GM19397 (cell line): Measurements from ENCODE around the gene RTL9.
"Not testable (repeated sequence)": the region's sequence is repeated elsewhere in the genome, so short reads cannot be mapped to it uniquely, and the experiment has no call there.

Experiments
- ATAC-seq: cut with Tn5 transposase; IDR thresholded peaks from one replicate; pipeline ENCODE4 v1.9.1; 2021; ENCODE audit warnings: mild to moderate bottlenecking, moderate library complexity; ENCODE audit not compliant: unreplicated experiment

Gene RTL9

DNA sequence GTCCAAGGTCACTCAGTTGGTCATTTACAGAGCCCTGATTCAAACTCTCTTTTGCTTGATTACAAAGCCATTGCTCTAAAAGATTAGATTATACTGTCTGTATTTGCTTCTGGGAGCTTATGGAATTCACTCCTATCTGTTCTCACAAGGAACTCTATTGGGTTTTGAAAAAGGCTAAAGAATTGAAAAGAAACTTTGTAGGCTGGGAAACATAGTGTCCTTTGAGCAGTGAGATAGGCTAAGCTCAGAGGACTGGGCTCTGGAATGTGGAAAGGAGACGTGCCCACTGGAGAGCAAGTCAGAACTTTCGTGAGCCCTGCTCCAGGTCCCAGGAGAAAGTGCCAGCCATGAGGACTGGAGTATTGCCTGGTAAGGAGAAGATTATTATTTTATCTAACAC lies at the start of gene RTL9:
TSS of gene RTL9 (plus strand) at position 301 of the 400 bp plus-strand sequence. CDS start 91,770 bp downstream, outside the sequence.
- ATAC-seq = no peak

DNA sequence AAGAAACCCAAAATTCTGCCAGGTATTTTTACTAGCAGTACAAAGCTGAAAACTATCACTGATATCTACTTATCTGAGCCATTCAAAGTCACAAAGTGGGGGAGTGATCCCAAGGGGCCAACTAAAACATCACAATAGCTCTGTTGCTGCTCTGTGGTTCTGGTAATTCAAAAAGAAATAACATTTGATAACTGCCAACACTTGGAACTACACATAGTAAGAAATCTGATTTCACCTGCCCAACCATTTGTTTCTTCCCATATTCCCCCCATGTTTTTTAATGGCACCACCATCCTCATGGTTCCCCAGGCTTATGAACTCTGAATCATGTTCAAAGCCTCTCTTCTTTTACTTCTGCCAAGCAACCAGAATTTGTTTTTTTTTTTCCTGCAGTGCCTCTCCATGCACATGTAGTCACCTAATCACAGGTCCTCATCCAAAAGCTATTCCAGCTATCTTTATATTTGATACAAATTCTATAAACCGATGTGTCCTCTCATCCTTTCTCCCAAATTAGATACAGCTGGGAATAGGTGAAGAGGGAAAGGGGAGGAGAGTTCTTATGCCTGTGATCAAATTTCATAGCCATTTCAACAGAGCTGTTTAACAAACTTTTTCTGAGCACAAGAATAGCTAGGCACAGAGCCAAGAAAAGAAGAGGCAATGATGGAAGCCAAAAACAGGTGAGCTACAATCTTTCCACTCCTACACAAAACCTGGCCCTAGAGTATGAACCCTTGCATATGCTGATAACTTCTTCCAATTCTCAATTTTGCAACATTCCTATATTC lies 48.5 kb upstream of the RTL9 start:
- no peak for ATAC-seq

DNA sequence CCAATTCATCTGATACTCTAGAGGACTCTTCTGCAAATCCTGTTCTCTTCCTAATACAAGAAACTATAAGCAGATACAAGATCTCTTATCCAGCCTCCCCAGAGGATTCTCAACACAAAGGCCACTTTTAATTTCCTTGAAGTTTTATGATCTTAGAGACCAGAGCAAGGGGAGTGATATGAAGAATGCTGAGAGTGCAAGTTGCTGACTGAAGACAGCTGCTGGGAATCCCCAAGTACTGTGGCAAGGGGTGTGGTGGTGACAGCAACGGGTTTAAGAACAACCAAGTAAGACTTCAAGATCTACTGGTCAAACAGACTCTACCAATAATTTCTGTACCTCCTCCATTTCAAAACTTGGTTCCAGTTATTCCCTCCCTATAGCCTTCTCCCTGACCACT lies 47.8 kb upstream of the RTL9 start:
- ATAC-seq = peak; percentile 76

DNA sequence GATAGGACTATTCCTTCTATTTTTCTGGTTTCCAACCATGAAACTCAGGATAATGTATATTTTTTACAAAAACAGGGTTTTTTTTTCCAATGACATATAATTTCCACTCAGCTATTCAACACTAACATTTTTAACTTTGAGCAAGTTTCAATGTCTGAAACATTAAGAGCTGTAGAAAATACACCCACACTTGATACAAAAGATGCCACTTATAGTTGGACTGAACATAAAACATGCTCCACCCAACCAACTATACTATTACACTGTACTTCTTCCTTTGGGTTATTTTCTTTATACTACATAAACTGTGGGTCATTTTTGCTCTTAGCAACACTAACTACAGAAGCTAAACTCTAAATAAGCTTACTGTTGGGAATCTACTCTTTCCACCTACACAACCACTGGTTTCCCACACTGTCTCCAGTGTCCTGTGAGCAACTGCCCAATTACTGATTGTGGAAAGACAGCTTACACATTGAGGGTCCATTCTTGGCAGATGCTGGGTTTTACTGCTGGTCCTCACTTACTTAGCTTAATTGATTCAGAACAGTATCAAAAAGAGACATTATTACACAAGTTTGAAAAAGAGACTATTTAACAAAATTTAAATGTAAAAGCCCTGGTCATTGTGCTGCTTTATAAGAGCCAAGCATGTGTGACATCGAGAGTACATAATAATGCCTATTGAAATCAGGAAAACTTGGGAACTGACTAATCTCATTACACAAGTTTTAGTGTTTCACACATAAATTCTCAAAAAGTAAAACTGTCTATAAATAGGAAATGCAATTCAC lies 47.0 kb upstream of the RTL9 start:
- ATAC-seq = no peak

DNA sequence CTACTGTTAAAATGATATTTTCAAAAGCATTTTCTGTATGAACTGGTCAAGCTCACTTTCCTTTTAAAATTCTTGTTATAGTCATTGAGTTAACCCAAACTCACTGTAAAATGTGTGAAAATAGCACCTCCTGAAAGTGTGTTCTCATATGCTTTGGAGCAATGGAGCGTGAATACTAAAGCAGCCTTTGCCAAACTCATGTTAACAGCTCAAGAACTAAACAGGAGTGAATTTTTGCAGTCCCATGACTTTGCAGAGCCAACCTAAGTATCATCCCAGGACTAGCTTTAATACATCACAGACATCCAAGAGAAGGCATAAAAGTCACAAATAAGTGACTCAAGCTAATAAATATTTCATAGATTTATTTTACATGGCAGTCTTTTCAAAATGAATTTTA lies 43.1 kb upstream of the RTL9 start:
- ATAC-seq = no peak

DNA sequence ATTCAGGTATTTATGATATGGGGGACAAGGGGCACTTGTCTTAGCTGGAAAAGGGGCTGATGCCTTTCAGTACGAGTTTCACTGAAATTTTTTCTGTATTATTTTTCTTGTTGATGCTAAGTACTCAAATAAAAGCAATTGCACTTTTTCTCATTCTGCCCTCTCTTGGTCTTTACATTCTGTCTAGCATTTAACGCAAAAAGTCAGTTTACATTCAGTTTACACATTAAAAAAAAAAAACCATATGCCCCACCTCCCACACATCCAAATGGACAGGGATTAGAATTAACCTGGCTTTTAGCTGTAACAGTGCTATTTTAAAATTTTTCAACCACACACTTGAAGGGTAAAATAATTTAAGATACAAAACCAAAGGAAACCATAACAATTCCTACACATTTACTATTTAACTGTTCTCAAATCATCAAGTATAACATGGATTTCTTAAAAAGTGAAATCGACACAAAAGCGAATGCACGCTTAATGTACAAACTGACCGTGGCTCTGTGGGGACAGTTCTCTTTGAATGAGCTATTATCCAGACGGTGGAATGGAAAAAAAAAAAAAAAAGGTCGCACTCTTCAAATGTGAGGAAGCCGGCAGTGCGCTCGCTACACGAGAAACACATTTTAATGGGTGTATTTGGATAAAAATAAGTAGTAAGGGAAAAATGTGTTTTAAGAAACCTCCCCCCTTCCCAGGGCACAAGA lies 42.1 kb upstream of the RTL9 start:
- ATAC-seq = no peak

DNA sequence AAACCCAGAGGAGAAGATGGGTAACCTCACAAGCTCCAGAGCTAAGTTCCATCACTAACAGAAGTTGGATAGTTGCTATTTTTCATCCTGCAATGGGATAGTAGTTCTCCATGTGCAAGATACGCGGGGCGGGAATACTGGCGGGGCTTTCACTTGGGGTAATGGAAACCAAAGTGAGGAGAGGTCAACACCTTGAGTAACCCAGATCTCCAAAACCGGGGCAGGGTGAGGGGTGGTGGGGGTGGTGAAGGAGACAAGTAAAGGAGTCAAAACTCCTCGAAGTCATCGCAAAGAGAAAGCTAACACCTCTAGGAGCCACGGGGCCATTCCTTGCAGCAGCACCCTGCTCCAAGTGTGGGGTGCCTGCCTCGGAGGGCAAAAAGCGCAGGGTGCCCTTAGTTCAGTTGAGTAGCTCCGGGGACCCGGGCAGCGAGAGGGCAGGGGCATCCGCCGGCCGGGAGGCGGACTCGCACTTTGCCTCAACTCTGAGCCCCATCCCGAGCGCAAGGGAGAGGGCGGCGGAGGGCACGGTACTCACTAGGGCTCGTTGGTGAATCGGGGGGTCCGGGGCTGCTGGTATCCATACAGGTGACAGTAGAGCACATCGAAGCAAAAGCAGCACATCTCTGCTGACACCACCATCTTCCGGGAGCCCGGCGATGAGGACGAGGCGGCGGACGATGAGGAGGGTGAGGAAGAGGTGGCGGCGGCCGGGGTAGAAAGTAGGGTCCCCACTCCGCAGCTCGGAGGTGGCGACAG lies 41.4 kb upstream of the RTL9 start:
- peak; percentile 22 for ATAC-seq

DNA sequence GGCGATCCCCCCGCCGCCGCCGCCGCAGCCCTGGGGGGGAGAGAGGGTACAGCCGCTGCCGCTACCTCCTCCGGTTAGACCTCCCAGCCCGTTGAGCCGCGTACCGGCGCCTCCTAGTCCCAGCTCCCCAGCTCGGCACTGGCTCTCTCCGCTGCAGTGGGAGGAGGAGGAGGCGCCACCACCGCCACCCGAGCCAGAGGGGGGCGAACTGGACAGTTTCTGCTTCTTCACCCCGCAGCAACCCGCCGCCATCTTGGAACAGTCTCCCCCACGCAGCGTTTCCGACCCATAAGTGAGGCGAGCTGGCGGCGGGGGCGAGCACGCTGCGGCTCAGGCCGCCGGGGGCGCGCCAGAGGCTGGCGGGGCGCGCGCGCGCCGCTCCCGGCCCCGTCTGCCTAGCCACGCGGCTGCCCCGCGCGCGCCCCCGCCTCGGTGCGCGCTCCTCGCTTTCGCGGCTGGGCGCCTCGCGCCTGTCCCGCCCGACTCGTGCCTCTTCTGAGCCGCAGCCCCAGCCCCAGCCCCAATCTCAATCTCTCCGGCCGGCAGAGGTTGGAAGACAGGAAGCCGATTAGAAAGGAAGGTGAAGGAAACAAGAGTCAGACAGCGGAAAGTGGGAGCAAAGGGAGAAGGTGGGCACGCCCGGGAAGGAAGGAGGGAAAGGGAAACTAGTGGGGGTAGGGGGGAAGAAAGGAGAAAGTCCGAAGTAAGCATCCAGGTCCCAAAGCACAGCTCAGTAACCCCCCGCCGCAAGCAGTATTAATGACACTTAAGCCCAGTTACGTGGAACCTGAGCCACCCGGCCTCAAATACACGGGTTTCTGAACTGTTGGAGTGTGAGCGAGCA lies 40.6 kb upstream of the RTL9 start, which contains the start of gene AMMECR1:
TSS of gene AMMECR1 (minus strand) at position 266 of the 844 bp plus-strand sequence. CDS start at position 252, 14 bp downstream.
- peak; percentile 84 for ATAC-seq

DNA sequence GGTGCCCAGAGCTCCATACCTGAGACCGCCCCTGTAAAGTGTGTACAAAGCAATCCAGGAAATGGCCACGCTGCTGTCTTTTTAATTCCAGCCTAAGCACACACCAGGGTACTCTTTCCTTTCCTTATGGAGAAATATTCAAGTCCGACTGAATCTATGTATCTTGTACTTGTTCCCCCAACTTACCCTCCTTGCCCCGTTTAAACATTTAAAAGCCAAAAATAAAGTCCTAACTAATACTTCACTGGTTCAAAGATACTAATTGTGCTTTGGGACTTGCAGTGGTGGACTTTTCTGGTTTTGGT lies 40.0 kb upstream of the RTL9 start:
- ATAC-seq = no peak

DNA sequence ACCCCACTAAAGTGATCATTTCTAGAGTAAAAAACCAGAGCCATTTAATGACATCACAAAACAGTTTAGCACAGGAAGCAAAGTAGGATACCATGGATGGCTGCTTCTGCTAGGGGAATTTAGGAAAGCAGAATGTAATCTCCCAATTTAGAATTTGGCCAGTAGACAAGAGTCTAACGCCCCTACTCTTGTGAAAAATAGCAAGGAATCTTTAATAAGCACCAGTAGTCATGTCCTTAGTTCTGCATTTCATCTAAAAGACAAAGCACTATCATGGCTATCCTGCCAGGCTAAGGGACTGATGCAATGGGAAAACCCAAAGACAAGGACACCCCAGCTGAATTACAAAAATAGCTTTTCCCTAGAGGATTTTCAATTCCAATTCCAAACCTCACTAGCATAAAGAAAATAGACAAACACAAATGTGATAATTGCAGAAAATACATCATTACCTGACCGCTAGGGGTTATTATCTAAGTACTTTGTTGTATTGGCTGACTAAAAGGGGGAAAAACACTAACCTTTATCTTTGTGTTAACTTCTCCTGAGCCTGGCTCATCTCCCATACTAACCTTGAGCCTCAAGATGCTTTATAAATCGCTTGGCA lies 38.2 kb upstream of the RTL9 start:
- ATAC-seq = no peak

DNA sequence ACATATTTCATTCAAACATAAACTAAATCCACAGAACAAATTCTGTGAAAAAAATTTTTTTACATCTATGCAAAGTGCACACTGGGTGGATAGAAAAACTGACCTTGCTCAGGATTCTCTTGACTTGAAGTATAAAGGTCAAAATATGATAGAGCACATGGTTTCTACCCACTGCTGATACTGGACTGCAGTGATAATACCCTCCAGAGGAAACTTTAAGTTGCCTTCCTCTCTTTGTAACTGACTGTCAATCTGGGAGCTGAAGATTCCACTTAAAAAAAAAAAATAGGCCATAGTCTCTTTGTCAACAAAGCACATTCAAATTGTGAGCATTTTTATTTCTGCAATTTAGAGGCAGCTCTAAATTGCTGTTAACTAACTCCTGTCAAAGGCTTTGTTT lies 37.6 kb upstream of the RTL9 start:
- no peak for ATAC-seq

DNA sequence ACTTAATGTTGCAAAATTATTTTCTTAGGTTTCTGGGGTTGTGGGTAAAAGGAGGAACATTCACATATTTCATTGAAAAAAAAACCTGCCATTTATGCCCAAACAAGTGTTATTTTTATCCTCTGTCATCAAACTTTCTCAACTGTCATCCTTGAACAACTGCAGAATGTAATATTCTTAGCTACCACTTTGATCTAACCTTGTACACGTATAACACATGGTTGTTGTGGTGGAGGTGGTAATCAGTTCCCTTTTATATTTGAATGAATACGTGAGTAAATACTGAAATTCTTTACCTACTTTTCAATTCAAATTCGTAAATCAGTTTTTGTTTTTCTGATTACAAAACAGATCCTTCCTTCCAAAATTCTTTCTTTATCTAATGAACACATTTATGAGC lies 37.0 kb upstream of the RTL9 start:
- no peak for ATAC-seq

DNA sequence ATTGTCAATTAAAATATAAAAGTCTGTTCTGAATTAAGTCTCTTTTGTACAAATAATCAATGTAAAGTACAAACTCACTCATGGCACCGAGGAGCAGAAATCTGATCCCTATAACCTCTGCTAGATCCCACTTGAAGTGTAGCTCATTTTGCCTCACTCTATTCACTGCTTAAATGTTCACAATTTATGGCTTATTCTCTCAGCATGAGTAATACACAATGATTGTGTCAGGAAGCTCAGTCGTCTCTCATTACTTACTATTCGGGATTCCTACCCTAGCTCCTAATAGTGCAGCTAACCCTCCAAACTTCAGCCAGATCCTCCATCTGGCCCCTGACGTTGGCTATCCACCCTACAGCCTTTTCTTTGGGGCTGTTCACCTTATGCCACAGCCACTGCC lies 36.0 kb upstream of the RTL9 start:
- ATAC-seq = no peak

DNA sequence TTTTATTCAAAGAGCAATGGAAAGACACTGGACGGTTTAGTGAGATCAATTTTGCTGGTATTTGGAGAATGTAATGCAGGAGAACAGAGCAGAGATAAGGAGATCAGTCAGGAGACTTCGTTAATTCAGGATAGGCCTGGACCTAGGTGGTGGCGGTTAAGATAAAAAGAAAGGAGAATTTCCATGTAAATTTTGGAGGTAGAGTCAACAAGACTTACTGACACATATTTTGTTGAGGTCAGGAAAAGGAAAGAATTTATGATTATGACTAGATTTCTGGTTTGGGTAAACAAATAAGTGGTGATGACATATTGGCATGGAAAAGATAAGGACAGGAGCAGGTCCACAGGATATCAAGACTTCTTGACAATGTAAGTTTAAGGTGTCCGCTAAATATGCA lies 31.9 kb upstream of the RTL9 start:
- no peak for ATAC-seq

DNA sequence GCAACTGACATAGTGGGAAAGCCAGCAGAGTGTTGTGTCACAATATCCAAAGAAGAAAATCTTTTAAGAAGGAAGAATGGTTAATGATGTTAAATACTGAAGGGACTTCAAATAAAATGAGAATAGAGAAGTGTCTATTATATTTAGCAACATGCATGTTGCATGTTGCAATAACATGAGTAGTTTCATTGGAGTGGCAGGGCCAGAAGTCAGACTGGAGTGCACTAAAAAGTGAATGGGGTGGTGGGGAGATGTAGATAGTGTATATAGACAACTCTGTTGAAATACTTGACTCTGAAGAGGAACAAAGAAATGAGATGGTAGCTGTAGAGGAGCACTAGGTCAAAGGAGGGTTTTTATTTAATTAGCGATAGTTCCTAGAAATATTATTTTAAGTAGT lies 31.3 kb upstream of the RTL9 start:
- ATAC-seq = no peak

DNA sequence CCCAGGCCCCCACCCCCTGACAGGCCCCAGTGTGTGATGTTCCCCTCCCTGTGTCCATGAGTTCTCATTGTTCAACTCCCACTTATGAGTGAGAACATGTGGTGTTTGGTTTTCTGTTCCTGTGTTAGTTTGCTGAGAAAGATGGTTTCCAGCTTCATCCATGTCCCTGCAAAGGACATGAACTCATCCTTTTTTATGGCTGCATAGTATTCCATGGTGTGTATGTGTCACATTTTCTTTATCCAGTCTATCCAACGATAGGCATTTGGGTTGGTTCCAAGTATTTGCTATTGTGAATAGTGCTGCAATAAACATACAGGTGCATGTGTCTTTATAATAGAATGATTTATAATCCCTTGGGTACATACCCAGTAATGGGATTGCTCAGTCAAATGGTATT lies 30.0 kb upstream of the RTL9 start:
- ATAC-seq = not testable (repeated sequence)

DNA sequence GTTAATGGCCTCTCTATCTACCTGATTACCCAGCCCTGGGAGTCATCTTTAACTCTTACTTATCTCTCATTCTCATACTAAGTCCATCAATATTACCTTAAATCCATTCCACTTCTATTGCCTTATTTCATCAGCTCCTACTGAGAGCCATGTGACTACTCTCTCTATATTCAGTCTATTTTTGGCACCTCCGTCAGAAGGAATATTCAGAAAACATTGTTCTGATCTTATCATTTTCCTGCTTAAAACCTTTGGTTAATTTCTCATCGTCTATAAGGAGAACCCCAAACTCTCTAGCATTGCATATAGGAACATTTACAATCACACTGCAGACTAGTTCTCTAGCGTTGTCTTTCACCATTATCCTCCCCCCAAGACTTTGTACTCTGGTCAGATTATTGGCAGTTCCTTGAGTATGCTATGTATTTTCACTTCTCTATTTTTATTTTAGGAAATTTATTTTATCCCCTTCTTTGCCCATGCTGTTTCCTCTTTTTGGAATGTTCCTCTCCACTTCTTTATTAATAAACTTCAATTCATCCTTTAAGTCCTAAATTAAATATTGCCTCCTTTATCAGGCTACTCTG lies 27.1 kb upstream of the RTL9 start:
- no peak for ATAC-seq

DNA sequence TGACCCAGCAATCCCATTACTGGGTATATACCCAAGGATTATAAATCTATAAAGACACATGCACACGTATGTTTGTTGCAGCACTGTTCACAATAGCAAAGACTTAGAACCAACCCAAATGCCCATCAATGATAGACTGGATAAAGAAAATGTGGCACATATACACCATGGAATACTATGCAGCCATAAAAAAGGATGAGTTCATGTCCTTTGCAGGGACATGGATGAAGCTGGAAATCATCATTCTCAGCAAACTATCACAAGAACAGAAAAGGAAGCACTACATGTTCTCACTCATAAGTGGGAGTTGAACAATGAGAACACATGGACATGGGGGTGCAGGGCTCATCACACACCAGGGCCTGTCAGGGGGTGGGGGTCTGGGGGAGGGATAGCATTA lies 25.2 kb upstream of the RTL9 start:
- ATAC-seq = not testable (repeated sequence)

DNA sequence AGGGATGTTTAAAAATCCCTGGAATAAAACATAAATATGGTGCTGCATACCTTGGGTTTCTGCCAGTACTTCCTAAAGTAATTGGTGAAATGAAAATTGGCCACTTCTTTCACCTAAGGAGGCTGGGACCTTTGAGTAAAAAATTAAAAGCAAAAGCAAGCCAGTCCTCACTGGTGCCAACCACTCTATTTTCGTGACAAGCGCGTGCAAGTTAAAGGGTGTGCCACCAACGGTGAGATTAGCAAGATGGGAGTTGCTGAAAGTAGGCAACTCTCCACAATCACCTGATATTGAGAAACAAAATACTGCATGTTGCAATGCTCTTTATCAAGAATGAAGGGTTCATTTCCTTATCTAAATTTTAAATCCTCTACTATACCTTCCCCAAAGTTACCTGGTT lies 19.7 kb upstream of the RTL9 start:
- ATAC-seq = no peak
